Measurements from ENCODE around the gene BTNL9. TPM values are rescaled to one million over a fixed set of nuclear protein-coding genes. Genes with fewer than 3 reads are reported as not detected.
"Not testable (repeated sequence)": the region's sequence is repeated elsewhere in the genome, so short reads cannot be mapped to it uniquely, and the experiment has no call there.

Gene BTNL9
- total RNA-seq, 1 donor from 2014 or later, result under 0.01 TPM

GRCh38 chr5:181042722-181043121 lies 2.7 kb downstream of the BTNL9 start:
- no peak for DNase-seq (ENCODE audit: low read depth in 2 of 2)

- DNase-seq (ENCODE audit: low read depth in 2 of 2), result peak in 1 of 2 donors; percentile 18
These were observed 3.4 kb downstream of the BTNL9 start for GRCh38 chr5:181043285-181044092.

- DNase-seq (ENCODE audit: low read depth in 2 of 2), result no peak
These were observed 4.1 kb downstream of the BTNL9 start for GRCh38 chr5:181044093-181044599.

- DNase-seq (ENCODE audit: low read depth in 2 of 2), result no peak
These were observed 4.7 kb downstream of the BTNL9 start for GRCh38 chr5:181044662-181045305.

GRCh38 chr5:181045316-181045715 lies 5.2 kb downstream of the BTNL9 start:
- no peak for DNase-seq (ENCODE audit: low read depth in 2 of 2)

- DNase-seq (ENCODE audit: low read depth in 2 of 2), result not testable (repeated sequence)
These were observed 5.8 kb downstream of the BTNL9 start for GRCh38 chr5:181045857-181046256.

- no peak for DNase-seq (ENCODE audit: low read depth in 2 of 2)
These were observed 7.2 kb downstream of the BTNL9 start for GRCh38 chr5:181047288-181047687.

- no peak for DNase-seq (ENCODE audit: low read depth in 2 of 2)
These were observed 7.9 kb downstream of the BTNL9 start for GRCh38 chr5:181047921-181048320.

GRCh38 chr5:181050016-181050415 lies 9.9 kb downstream of the BTNL9 start:
- no peak for DNase-seq (ENCODE audit: low read depth in 2 of 2)

- DNase-seq (ENCODE audit: low read depth in 2 of 2), result no peak
These were observed 12.0 kb downstream of the BTNL9 start for GRCh38 chr5:181051841-181052671.

GRCh38 chr5:181052672-181053487 lies 12.8 kb downstream of the BTNL9 start:
- no peak for DNase-seq (ENCODE audit: low read depth in 2 of 2)

- no peak for DNase-seq (ENCODE audit: low read depth in 2 of 2)
These were observed 13.5 kb downstream of the BTNL9 start for GRCh38 chr5:181053488-181054121.

- DNase-seq (ENCODE audit: low read depth in 2 of 2), result no peak
These were observed 14.1 kb downstream of the BTNL9 start for GRCh38 chr5:181054138-181054537.

- DNase-seq (ENCODE audit: low read depth in 2 of 2), result no peak
These were observed 14.9 kb downstream of the BTNL9 start for GRCh38 chr5:181054871-181055459.

GRCh38 chr5:181056431-181056830 lies 16.4 kb downstream of the BTNL9 start:
- no peak for DNase-seq (ENCODE audit: low read depth in 2 of 2)

- no peak for DNase-seq (ENCODE audit: low read depth in 2 of 2)
These were observed 18.3 kb downstream of the BTNL9 start for GRCh38 chr5:181058321-181058720.

GRCh38 chr5:181058786-181059296 lies 18.8 kb downstream of the BTNL9 start:
- DNase-seq (ENCODE audit: low read depth in 2 of 2), result no peak

- no peak for DNase-seq (ENCODE audit: low read depth in 2 of 2)
These were observed 19.5 kb downstream of the BTNL9 start for GRCh38 chr5:181059297-181060230.

- DNase-seq (ENCODE audit: low read depth in 2 of 2), result no peak
These were observed 20.1 kb downstream of the BTNL9 start for GRCh38 chr5:181060231-181060590.
